Measurements from ENCODE around the gene SRBD1. TPM values are rescaled to one million over a fixed set of nuclear protein-coding genes. Genes with fewer than 3 reads are reported as not detected.
A peak's percentile ranks its signal among the peaks of the same experiment; 100 is the strongest.

The SRBD1 gene
- total and polyA plus RNA-seq, 2 donors (not counting 1 experiment from before 2014, with no cell fraction given): 9.6 to 18.7 TPM

GRCh38 chr2:45653122-45653913 lies 42.3 kb upstream of the SRBD1 start:
- Histone ChIP-seq H3K4me1 (ENCODE audit: control insufficient read depth, extremely low read depth, insufficient read depth, low read length) (peaks cover 5% of the 10 kb centered on the region), H3K36me3 (ENCODE audit: control insufficient read depth, insufficient read depth, low read length) (no peaks in the 10 kb centered on the region), H3K4me3 (replicated peaks in 1 of 4; ENCODE audit: control extremely low read depth in 1 of 4, insufficient read depth in 1 of 4, low read depth in 3 of 4, low read length in 4 of 4) (peak overlapping the region; percentile 79 to 91 (median 85)), H2AFZ (ENCODE audit: low read length) (no peak overlapping the region), H3K27ac (ENCODE audit: insufficient read depth, low read length) (no peak overlapping the region), H4K20me1 (ENCODE audit: control insufficient read depth, extremely low read depth, insufficient read depth, low read length) (no peaks in the 10 kb centered on the region), H3K9ac (ENCODE audit: insufficient read depth, low read length) (no peak overlapping the region), H3K27me3 (ENCODE audit: control insufficient read depth, insufficient read depth, low read length) (no peaks in the 10 kb centered on the region), H3K4me2 (ENCODE audit: extremely low read depth, insufficient read depth, low read length) (peak overlapping the region; percentile 99), H3K79me2 (ENCODE audit: control insufficient read depth, insufficient read depth, low read length) (peaks cover 37% of the 10 kb centered on the region), H3K9me3 (ENCODE audit: control insufficient read depth, insufficient read depth, low read depth, low read length) (no peaks in the 10 kb centered on the region)
- DNase-seq (ENCODE audit: low read depth in 2 of 2): peak in 1 of 2 donors; percentile 68
- no peak for TF ChIP-seq EZH2 (IDR thresholded peaks at IDR 0.05; ENCODE audit: low read length, missing control alignments)
- TF ChIP-seq CTCF (conservative IDR thresholded peaks at IDR 0.05 in 1 of 2, IDR thresholded peaks at IDR 0.05 in 1 of 2; ENCODE audit: low read depth in 1 of 2, low read length in 2 of 2): no peak

GRCh38 chr2:45652090-45653031 lies 41.3 kb upstream of the SRBD1 start:
- peaks cover 5% of the 10 kb centered on the region for H3K4me1 ChIP-seq (ENCODE audit: control insufficient read depth, extremely low read depth, insufficient read depth, low read length)
- no peaks in the 10 kb centered on the region for H3K27me3 ChIP-seq (ENCODE audit: control insufficient read depth, insufficient read depth, low read length)
- peaks cover 32% of the 10 kb centered on the region for H3K79me2 ChIP-seq (ENCODE audit: control insufficient read depth, insufficient read depth, low read length)
- H2AFZ ChIP-seq (ENCODE audit: low read length): peak overlapping the region; percentile 32
- peak overlapping the region; percentile 75 for H3K27ac ChIP-seq (ENCODE audit: insufficient read depth, low read length)
- peak overlapping the region; percentile 99 for H3K4me2 ChIP-seq (ENCODE audit: extremely low read depth, insufficient read depth, low read length)
- no peaks in the 10 kb centered on the region for H3K36me3 ChIP-seq (ENCODE audit: control insufficient read depth, insufficient read depth, low read length)
- peak overlapping the region; percentile 79 to 91 (median 85) for H3K4me3 ChIP-seq (replicated peaks in 1 of 4; ENCODE audit: control extremely low read depth in 1 of 4, insufficient read depth in 1 of 4, low read depth in 3 of 4, low read length in 4 of 4)
- TF ChIP-seq EZH2 (IDR thresholded peaks at IDR 0.05; ENCODE audit: low read length, missing control alignments) (no peak), CTCF (conservative IDR thresholded peaks at IDR 0.05 in 1 of 2, IDR thresholded peaks at IDR 0.05 in 1 of 2; ENCODE audit: low read depth in 1 of 2, low read length in 2 of 2) (no peak)
- no peaks in the 10 kb centered on the region for H4K20me1 ChIP-seq (ENCODE audit: control insufficient read depth, extremely low read depth, insufficient read depth, low read length)
- no peaks in the 10 kb centered on the region for H3K9me3 ChIP-seq (ENCODE audit: control insufficient read depth, insufficient read depth, low read depth, low read length)
- peak; percentile 49 to 70 for DNase-seq (ENCODE audit: low read depth in 2 of 2)
- peak overlapping the region; percentile 68 for H3K9ac ChIP-seq (ENCODE audit: insufficient read depth, low read length)

Measured in fibroblast of lung (primary cell).